H9 (cell line): ENCODE measurements around the gene TSC22D4. TPM values are rescaled to one million over a fixed set of nuclear protein-coding genes. Genes with fewer than 3 reads are reported as not detected.

Experiments
- DNase-seq: peaks from one replicate; pipeline ENCODE4 v3.0.0-alpha.2; 2017
- H2AFZ ChIP-seq: one replicate; pipeline ENCODE4 v1.6.1; 2013; ENCODE audit warnings: mild to moderate bottlenecking, low read length, control low read depth, moderate library complexity
- H2AK5ac ChIP-seq: 2 replicates; pipeline ENCODE4 v1.6.1; 2013; ENCODE audit warnings: low read length, control low read depth, mixed read lengths; ENCODE audit not compliant: insufficient read length
- H2BK120ac ChIP-seq: one replicate; pipeline ENCODE4 v1.6.1; 2013; ENCODE audit warnings: low read depth, mild to moderate bottlenecking, low read length, control low read depth, inconsistent platforms; ENCODE audit not compliant: poor library complexity, severe bottlenecking
- H2BK12ac ChIP-seq: 2 replicates; pipeline ENCODE4 v1.6.1; 2013; ENCODE audit warnings: low read length, control low read depth, mixed read lengths, low read depth; ENCODE audit not compliant: insufficient read length
- H2BK15ac ChIP-seq: 2 replicates; pipeline ENCODE4 v1.6.1; 2013; ENCODE audit warnings: low read depth, low read length, control low read depth
- H2BK20ac ChIP-seq: one replicate; pipeline ENCODE4 v1.6.1; 2013; ENCODE audit warnings: low read depth, mild to moderate bottlenecking, low read length, control low read depth, inconsistent platforms; ENCODE audit not compliant: poor library complexity, severe bottlenecking
- H2BK5ac ChIP-seq: 2 replicates; pipeline ENCODE4 v1.6.1; 2013; ENCODE audit warnings: low read length, control low read depth, mixed read lengths; ENCODE audit not compliant: insufficient read length
- H3K14ac ChIP-seq: 2 replicates; pipeline ENCODE4 v1.6.1; 2013; ENCODE audit warnings: low read length, control low read depth; ENCODE audit not compliant: insufficient read depth
- H3K18ac ChIP-seq: 2 replicates; pipeline ENCODE4 v1.6.1; 2013; ENCODE audit warnings: low read depth, mild to moderate bottlenecking, mixed read lengths, low read length, control low read depth; ENCODE audit not compliant: insufficient read length
- H3K23ac ChIP-seq: 2 replicates; pipeline ENCODE4 v1.6.1; 2013; ENCODE audit warnings: low read length, control low read depth, mixed read lengths, low read depth; ENCODE audit not compliant: insufficient read length
- H3K23me2 ChIP-seq: 2 replicates; pipeline ENCODE4 v1.6.1; 2013; ENCODE audit warnings: low read depth, mild to moderate bottlenecking, mixed read lengths, low read length, control low read depth; ENCODE audit not compliant: insufficient read length, poor library complexity, severe bottlenecking
- H3K27ac ChIP-seq: 2 replicates; pipeline ENCODE4 v1.5.1; 2013; ENCODE audit warnings: low read length, control low read depth, mixed read lengths, low read depth; ENCODE audit not compliant: insufficient read length
- H3K27me3 ChIP-seq: 2 replicates; pipeline ENCODE4 v1.6.1; 2013; ENCODE audit warnings: low read length, control low read depth, inconsistent platforms; ENCODE audit not compliant: insufficient read depth
- H3K4ac ChIP-seq: 2 replicates; pipeline ENCODE4 v1.6.1; 2013; ENCODE audit warnings: low read depth, mild to moderate bottlenecking, control low read depth, inconsistent platforms, low read length, moderate library complexity
- H3K4me1 ChIP-seq: 2 replicates; pipeline ENCODE4 v1.6.1; 2013; ENCODE audit warnings: low read length, control low read depth, inconsistent platforms; ENCODE audit not compliant: insufficient read depth
- H3K4me2 ChIP-seq: 2 replicates; pipeline ENCODE4 v1.6.1; 2013; ENCODE audit warnings: low read length, control low read depth, mixed read lengths; ENCODE audit not compliant: insufficient read length, insufficient read depth
- H3K56ac ChIP-seq: 2 replicates; pipeline ENCODE4 v1.6.1; 2013; ENCODE audit warnings: low read depth, mild to moderate bottlenecking, mixed read lengths, low read length, control low read depth; ENCODE audit not compliant: insufficient read length
- H3K79me1 ChIP-seq: 2 replicates; pipeline ENCODE4 v1.6.1; 2013; ENCODE audit warnings: low read depth, mild to moderate bottlenecking, moderate library complexity, low read length, control low read depth, inconsistent platforms; ENCODE audit not compliant: insufficient read depth, poor library complexity, severe bottlenecking
- H3K79me2 ChIP-seq: 2 replicates; pipeline ENCODE4 v1.6.1; 2013; ENCODE audit warnings: low read length, control low read depth, inconsistent platforms; ENCODE audit not compliant: insufficient read depth
- H3K9ac ChIP-seq: 2 replicates; pipeline ENCODE4 v1.6.1; 2013; ENCODE audit warnings: low read length, control low read depth, mixed read lengths; ENCODE audit not compliant: insufficient read length; ENCODE audit errors: extremely low read depth
- H3K9me3 ChIP-seq: one replicate; pipeline ENCODE4 v1.6.1; 2013; ENCODE audit warnings: low read depth, low read length, inconsistent platforms; ENCODE audit not compliant: control insufficient read depth
- H3T11ph ChIP-seq: one replicate; pipeline ENCODE4 v1.6.1; 2013; ENCODE audit warnings: mild to moderate bottlenecking, low read length, control low read depth, inconsistent platforms
- H4K20me1 ChIP-seq: one replicate; pipeline ENCODE4 v1.6.1; 2013; ENCODE audit not compliant: control insufficient read depth, insufficient read length, insufficient read depth
- H4K5ac ChIP-seq: 2 replicates; pipeline ENCODE4 v1.6.1; 2013; ENCODE audit warnings: low read depth, mild to moderate bottlenecking, mixed read lengths, low read length, control low read depth; ENCODE audit not compliant: insufficient read length
- H4K8ac ChIP-seq: replicated peaks from 2 replicates; pipeline ENCODE4 v1.6.1; 2013; ENCODE audit warnings: low read length, control low read depth, mixed read lengths, low read depth; ENCODE audit not compliant: insufficient read length
- H4K91ac ChIP-seq: 2 replicates; pipeline ENCODE4 v1.6.1; 2013; ENCODE audit warnings: low read depth, mild to moderate bottlenecking, moderate library complexity, mixed read lengths, low read length, control low read depth; ENCODE audit not compliant: insufficient read length
- H3K27ac Mint-ChIP-seq, 3 experiments: 2 replicates in 2 of 3; 3 replicates in 1 of 3; pipeline ENCODE4 v1.8.0; 2020 to 2021; ENCODE audit warnings: mixed read lengths in 3 of 3, mild to moderate bottlenecking in 1 of 3, moderate library complexity in 1 of 3
- H3K27me3 Mint-ChIP-seq: 2 replicates; pipeline ENCODE4 v1.8.0; 2021; ENCODE audit warnings: low read depth, mild to moderate bottlenecking, moderate library complexity, mixed read lengths
- H3K36me3 Mint-ChIP-seq, 3 experiments: 2 replicates in 2 of 3; 3 replicates in 1 of 3; pipeline ENCODE4 v1.8.0; 2020 to 2021; ENCODE audit warnings: low read depth in 3 of 3, mixed read lengths in 3 of 3; ENCODE audit not compliant: insufficient read depth in 1 of 3
- H3K4me1 Mint-ChIP-seq, 2 experiments: 2 replicates each; pipeline ENCODE4 v1.8.0; 2020; ENCODE audit warnings: mixed read lengths in 2 of 2
- H3K4me3 Mint-ChIP-seq, 2 experiments: 2 replicates in 1 of 2; 3 replicates in 1 of 2; pipeline ENCODE4 v1.8.0; 2020 to 2021; ENCODE audit warnings: mild to moderate bottlenecking in 2 of 2, mixed read lengths in 2 of 2, moderate library complexity in 1 of 2
- H3K9me3 Mint-ChIP-seq, 2 experiments: 2 replicates in 1 of 2; 3 replicates in 1 of 2; pipeline ENCODE4 v1.8.0; 2020; ENCODE audit warnings: mild to moderate bottlenecking in 2 of 2, mixed read lengths in 2 of 2, moderate library complexity in 1 of 2
- WGBS: extraction: QIAGEN DNeasy Blood & Tissue Kit; methylation state at CpG from one replicate; pipeline ENCODE4 v1.1.7; 2013; ENCODE audit warnings: missing lambda C conversion rate, low lambda C conversion rate, mixed read lengths; ENCODE audit not compliant: insufficient read length; ENCODE audit errors: extremely low coverage; 5-methylcytosine and 5-hydroxymethylcytosine counted together
- total RNA-seq: library from RNA; stranded (reverse); gene quantifications from 2 replicates; pipeline ENCODE4 v1.2.1, GENCODE V29; 2021
- TF ChIP-seq, protein P1 (sequence below): fragments of 200-600 bp; sonication (generic); conservative IDR thresholded peaks from 3 replicates; pipeline ENCODE4 v1.8.0; 2021; ENCODE audit warnings: antibody characterized with exemption, mild to moderate bottlenecking

The TSC22D4 gene
- total RNA-seq, 1 experiment from 2014 or later, result 17.5 TPM

DNA sequence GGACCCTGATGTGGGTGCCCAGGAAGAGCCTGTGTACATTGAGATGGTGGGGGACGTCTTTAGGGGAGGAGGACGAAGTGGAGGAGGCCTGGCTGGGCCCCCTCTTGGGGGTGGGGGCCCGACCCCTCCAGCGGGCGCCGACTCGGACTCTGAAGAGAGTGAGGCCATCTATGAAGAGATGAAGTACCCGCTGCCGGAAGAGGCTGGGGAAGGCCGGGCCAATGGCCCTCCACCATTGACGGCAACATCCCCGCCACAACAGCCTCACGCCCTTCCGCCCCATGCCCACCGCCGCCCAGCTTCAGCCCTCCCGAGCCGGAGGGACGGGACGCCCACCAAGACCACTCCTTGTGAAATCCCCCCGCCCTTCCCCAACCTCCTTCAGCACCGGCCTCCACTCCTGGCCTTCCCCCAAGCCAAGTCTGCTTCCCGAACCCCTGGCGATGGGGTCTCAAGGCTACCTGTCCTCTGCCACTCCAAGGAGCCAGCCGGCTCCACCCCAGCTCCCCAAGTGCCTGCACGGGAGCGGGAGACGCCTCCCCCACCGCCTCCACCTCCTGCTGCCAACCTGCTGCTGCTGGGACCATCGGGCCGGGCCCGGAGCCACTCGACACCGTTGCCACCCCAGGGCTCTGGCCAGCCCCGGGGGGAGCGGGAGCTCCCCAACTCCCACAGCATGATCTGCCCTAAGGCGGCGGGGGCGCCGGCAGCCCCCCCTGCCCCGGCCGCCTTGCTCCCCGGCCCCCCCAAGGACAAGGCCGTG lies 9.5 kb upstream of the TSC22D4 start:
- no peak overlapping the region for H3K27ac Mint-ChIP-seq
- no CpG with 5 or more reads among the region's 44 CpGs for WGBS
- TF ChIP-seq, protein P1, sequence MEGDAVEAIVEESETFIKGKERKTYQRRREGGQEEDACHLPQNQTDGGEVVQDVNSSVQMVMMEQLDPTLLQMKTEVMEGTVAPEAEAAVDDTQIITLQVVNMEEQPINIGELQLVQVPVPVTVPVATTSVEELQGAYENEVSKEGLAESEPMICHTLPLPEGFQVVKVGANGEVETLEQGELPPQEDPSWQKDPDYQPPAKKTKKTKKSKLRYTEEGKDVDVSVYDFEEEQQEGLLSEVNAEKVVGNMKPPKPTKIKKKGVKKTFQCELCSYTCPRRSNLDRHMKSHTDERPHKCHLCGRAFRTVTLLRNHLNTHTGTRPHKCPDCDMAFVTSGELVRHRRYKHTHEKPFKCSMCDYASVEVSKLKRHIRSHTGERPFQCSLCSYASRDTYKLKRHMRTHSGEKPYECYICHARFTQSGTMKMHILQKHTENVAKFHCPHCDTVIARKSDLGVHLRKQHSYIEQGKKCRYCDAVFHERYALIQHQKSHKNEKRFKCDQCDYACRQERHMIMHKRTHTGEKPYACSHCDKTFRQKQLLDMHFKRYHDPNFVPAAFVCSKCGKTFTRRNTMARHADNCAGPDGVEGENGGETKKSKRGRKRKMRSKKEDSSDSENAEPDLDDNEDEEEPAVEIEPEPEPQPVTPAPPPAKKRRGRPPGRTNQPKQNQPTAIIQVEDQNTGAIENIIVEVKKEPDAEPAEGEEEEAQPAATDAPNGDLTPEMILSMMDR, result no peak

More for the DNA sequence above, 9.5 kb upstream of the TSC22D4 start:
- Histone ChIP-seq H2BK20ac (no peak overlapping the region), H4K20me1 (no peaks in the 10 kb centered on the region), H4K91ac (no peak overlapping the region), H2AK5ac (no peak overlapping the region), H3K18ac (no peak overlapping the region), H2BK120ac (no peak overlapping the region), H3K9ac (no peak overlapping the region), H2BK5ac (no peak overlapping the region), H4K5ac (no peak overlapping the region), H3K56ac (no peak overlapping the region), H2BK12ac (no peak overlapping the region), H3T11ph (no peak overlapping the region), H3K79me1 (no peaks in the 10 kb centered on the region), H3K27me3 (no peaks in the 10 kb centered on the region; the same call in 1 of the 2 replicates), H3K23ac (no peak overlapping the region), H3K4ac (no peak overlapping the region), H3K14ac (no peak overlapping the region), H2BK15ac (no peak overlapping the region), H3K79me2 (no peaks in the 10 kb centered on the region), H3K4me1 (peaks cover 2% of the 10 kb centered on the region; the same call in 1 of the 2 replicates), H3K4me2 (no peak overlapping the region), H3K9me3 (no peaks in the 10 kb centered on the region), H4K8ac (no peak overlapping the region), H3K27ac (no peak overlapping the region), H2AFZ (no peak overlapping the region), H3K23me2 (peaks cover 5% of the 10 kb centered on the region)
- H3K27me3 Mint-ChIP-seq, result peaks cover 17% of the 10 kb centered on the region
- H3K4me3 Mint-ChIP-seq, result peak overlapping the region in 1 of 2 experiments; percentile 14; a peak in 1 of 5 replicates
- H3K4me1 Mint-ChIP-seq, result peaks cover 22 to 52% of the 10 kb centered on the region in 2 experiments
- no peak for DNase-seq
- peaks cover 0 to 12% (median 0%) of the 10 kb centered on the region in 3 experiments; a peak in 1 of 7 replicates for H3K36me3 Mint-ChIP-seq
- no peaks in the 10 kb centered on the region for H3K9me3 Mint-ChIP-seq
